ENCODE results near the gene PDLIM3.

- TF ChIP-seq CTCF (IDR thresholded peaks at IDR 0.05; ENCODE audit: borderline replicate concordance, extremely low read depth, low read length, poor library complexity, severe bottlenecking) (no peak), EZH2 (IDR thresholded peaks at IDR 0.05; ENCODE audit: borderline replicate concordance, low read depth, low read length, severe bottlenecking) (no peak)
Observed at GRCh38 chr4:185536411-185536709, 1.1 kb upstream of the PDLIM3 start.

All from DND-41 (cell line).